Measurements from ENCODE around the gene SYNJ2.
A peak's percentile ranks its signal among the peaks of the same experiment; 100 is the strongest.

SYNJ2 gene

GRCh38 chr6:158014505-158015187 lies 33.0 kb downstream of the SYNJ2 start:
- DNase-seq (ENCODE audit: low read depth), result no peak

- no peak for DNase-seq (ENCODE audit: low read depth)
These were observed 33.5 kb downstream of the SYNJ2 start for GRCh38 chr6:158015188-158015506.

- no peak for DNase-seq (ENCODE audit: low read depth)
These were observed 35.1 kb downstream of the SYNJ2 start for GRCh38 chr6:158016571-158017383.

- no peak for DNase-seq (ENCODE audit: low read depth)
These were observed 36.0 kb downstream of the SYNJ2 start for GRCh38 chr6:158017621-158018040.

GRCh38 chr6:158018041-158018771 lies 36.5 kb downstream of the SYNJ2 start:
- DNase-seq (ENCODE audit: low read depth), result no peak

- DNase-seq (ENCODE audit: low read depth), result no peak
These were observed 37.2 kb downstream of the SYNJ2 start for GRCh38 chr6:158018851-158019361.

- DNase-seq (ENCODE audit: low read depth), result no peak
These were observed 37.8 kb downstream of the SYNJ2 start for GRCh38 chr6:158019416-158019815.

- DNase-seq (ENCODE audit: low read depth), result no peak
These were observed 38.6 kb downstream of the SYNJ2 start for GRCh38 chr6:158020272-158020711.

- no peak for DNase-seq (ENCODE audit: low read depth)
These were observed 39.1 kb downstream of the SYNJ2 start for GRCh38 chr6:158020811-158021210.

GRCh38 chr6:158021376-158021775 lies 39.7 kb downstream of the SYNJ2 start:
- DNase-seq (ENCODE audit: low read depth), result no peak

GRCh38 chr6:158021814-158022748 lies 40.4 kb downstream of the SYNJ2 start:
- no peak for DNase-seq (ENCODE audit: low read depth)

GRCh38 chr6:158022749-158023596 lies 41.3 kb downstream of the SYNJ2 start:
- DNase-seq (ENCODE audit: low read depth), result no peak

- no peak for DNase-seq (ENCODE audit: low read depth)
These were observed 41.9 kb downstream of the SYNJ2 start for GRCh38 chr6:158023597-158023939.

- no peak for DNase-seq (ENCODE audit: low read depth)
These were observed 43.1 kb downstream of the SYNJ2 start for GRCh38 chr6:158024566-158025297.

GRCh38 chr6:158026054-158026900 lies 44.6 kb downstream of the SYNJ2 start:
- DNase-seq (ENCODE audit: low read depth), result peak; percentile 40

- DNase-seq (ENCODE audit: low read depth), result no peak
These were observed 45.4 kb downstream of the SYNJ2 start for GRCh38 chr6:158026901-158027589.

- no peak for DNase-seq (ENCODE audit: low read depth)
These were observed 46.1 kb downstream of the SYNJ2 start for GRCh38 chr6:158027590-158028285.

- no peak for DNase-seq (ENCODE audit: low read depth)
These were observed 46.8 kb downstream of the SYNJ2 start for GRCh38 chr6:158028421-158028820.
